HFFc6 (cell line): ENCODE measurements around the gene PLXND1. TPM values are rescaled to one million over a fixed set of nuclear protein-coding genes. Genes with fewer than 3 reads are reported as not detected.

ENCODE experiments used
- DNase-seq: peaks from one replicate; pipeline ENCODE4 v3.0.0-alpha.2; 2018
- H3K27ac Mint-ChIP-seq: 2 replicates; pipeline ENCODE4 v1.8.0; 2020; ENCODE audit warnings: mild to moderate bottlenecking, mixed read lengths
- H3K27me3 Mint-ChIP-seq: 2 replicates; pipeline ENCODE4 v1.8.0; 2021; ENCODE audit warnings: mild to moderate bottlenecking, moderate library complexity, mixed read lengths; ENCODE audit not compliant: insufficient read depth
- H3K36me3 Mint-ChIP-seq: 2 replicates; pipeline ENCODE4 v1.8.0; 2021; ENCODE audit warnings: low read depth, mixed read lengths
- H3K4me1 Mint-ChIP-seq: 2 replicates; pipeline ENCODE4 v1.8.0; 2020; ENCODE audit warnings: low read depth, mixed read lengths
- H3K4me3 Mint-ChIP-seq: 2 replicates; pipeline ENCODE4 v1.8.0; 2020; ENCODE audit warnings: mild to moderate bottlenecking, moderate library complexity, mixed read lengths
- H3K9me3 Mint-ChIP-seq: 2 replicates; pipeline ENCODE4 v1.8.0; 2020; ENCODE audit warnings: mild to moderate bottlenecking, mixed read lengths
- total RNA-seq, 6 experiments: library from RNA; stranded (reverse); fragmentation: NEBNext Ultra II Directional; extraction: Animal tissue kit (Norgen Biotek cat#: 25700); gene quantifications; 2 replicates in 1 of 6; 3 replicates in 5 of 6; pipeline ENCODE4 v1.2.3, GENCODE V29; 2021
- TF ChIP-seq, protein P1 (sequence below): fragments of 200-600 bp; sonication (generic); IDR thresholded peaks from 2 replicates; pipeline ENCODE4 v1.5.0; 2021; ENCODE audit warnings: antibody characterized with exemption, mild to moderate bottlenecking

PLXND1 gene
- total RNA-seq, 6 experiments from 2014 or later = 86.7 to 118 (median 108) TPM

DNA sequence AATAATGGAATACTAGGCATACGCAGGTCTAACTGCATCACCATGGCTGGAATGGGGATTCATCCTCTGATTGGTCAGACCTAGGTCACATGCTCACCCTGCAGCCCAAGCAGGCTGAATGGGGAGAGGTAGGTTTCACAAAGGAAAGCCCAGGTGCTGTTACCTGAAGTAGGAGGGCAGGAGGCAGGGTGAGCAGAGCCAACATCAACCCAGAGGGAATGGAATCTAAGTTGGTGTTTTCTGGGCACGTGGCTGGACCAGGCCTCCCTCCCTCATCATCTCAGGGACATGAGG lies 70.2 kb downstream of the PLXND1 start:
- Mint-ChIP-seq H3K27me3 (peaks cover 3% of the 10 kb centered on the region), H3K4me1 (peaks cover 12% of the 10 kb centered on the region), H3K27ac (no peak overlapping the region), H3K9me3 (no peaks in the 10 kb centered on the region), H3K36me3 (no peaks in the 10 kb centered on the region), H3K4me3 (no peak overlapping the region)
- DNase-seq = no peak
- TF ChIP-seq, protein P1, sequence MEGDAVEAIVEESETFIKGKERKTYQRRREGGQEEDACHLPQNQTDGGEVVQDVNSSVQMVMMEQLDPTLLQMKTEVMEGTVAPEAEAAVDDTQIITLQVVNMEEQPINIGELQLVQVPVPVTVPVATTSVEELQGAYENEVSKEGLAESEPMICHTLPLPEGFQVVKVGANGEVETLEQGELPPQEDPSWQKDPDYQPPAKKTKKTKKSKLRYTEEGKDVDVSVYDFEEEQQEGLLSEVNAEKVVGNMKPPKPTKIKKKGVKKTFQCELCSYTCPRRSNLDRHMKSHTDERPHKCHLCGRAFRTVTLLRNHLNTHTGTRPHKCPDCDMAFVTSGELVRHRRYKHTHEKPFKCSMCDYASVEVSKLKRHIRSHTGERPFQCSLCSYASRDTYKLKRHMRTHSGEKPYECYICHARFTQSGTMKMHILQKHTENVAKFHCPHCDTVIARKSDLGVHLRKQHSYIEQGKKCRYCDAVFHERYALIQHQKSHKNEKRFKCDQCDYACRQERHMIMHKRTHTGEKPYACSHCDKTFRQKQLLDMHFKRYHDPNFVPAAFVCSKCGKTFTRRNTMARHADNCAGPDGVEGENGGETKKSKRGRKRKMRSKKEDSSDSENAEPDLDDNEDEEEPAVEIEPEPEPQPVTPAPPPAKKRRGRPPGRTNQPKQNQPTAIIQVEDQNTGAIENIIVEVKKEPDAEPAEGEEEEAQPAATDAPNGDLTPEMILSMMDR = no peak

DNA sequence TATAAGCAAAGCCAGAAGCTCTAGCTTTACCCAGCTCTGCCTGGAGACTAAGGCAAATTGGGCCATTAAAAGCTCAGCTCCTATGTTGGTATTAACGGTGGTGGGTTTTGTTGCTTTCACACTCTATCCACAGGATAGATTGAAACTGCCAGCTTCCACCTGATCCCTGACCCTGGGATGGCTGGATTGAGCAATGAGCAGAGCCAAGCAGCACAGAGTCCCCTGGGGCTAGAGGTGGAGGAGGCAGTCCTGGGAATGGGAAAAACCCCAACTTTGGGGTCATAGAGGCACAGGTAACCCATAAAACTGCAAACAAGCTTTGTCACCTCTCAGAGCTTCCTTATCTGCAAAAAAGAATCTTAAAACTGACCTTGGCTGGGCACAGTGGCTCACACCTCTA lies 71.4 kb downstream of the PLXND1 start:
- H3K9me3 Mint-ChIP-seq = no peaks in the 10 kb centered on the region
- H3K27ac Mint-ChIP-seq = no peak overlapping the region
- TF ChIP-seq, protein P1 = no peak
- no peaks in the 10 kb centered on the region for H3K36me3 Mint-ChIP-seq
- peaks cover 19% of the 10 kb centered on the region for H3K4me1 Mint-ChIP-seq
- DNase-seq = no peak
- no peak overlapping the region for H3K4me3 Mint-ChIP-seq
- peaks cover 3% of the 10 kb centered on the region for H3K27me3 Mint-ChIP-seq

DNA sequence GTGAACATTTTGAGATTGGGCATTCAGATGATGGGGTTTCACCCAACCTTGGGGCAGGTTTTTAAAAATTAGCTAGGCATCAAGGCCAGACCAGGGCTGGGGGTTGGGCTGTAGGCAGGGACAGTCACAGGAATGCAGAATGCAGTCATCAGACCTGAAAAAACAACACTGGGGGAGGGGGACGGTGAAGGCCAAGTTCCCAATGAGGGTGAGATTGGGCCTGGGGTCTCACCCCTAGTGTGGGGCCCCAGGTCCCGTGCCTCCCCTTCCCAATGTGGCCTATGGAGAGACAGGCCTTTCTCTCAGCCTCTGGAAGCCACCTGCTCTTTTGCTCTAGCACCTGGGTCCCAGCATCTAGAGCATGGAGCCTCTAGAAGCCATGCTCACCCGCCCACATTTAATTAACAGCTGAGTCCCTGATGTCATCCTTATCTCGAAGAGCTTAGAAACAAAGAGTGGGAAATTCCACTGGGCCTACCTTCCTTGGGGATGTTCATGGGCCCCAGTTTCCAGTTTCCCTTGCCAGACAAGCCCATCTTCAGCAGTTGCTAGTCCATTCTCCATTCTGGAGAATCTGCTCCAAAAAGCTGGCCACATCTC lies 71.9 kb downstream of the PLXND1 start:
- no peak for DNase-seq
- no peaks in the 10 kb centered on the region for H3K36me3 Mint-ChIP-seq
- TF ChIP-seq, protein P1 = no peak
- H3K27ac Mint-ChIP-seq = no peak overlapping the region
- H3K4me3 Mint-ChIP-seq = no peak overlapping the region
- no peaks in the 10 kb centered on the region; the same call in 1 of the 2 replicates for H3K27me3 Mint-ChIP-seq
- H3K4me1 Mint-ChIP-seq = peaks cover 24% of the 10 kb centered on the region
- H3K9me3 Mint-ChIP-seq = no peaks in the 10 kb centered on the region

DNA sequence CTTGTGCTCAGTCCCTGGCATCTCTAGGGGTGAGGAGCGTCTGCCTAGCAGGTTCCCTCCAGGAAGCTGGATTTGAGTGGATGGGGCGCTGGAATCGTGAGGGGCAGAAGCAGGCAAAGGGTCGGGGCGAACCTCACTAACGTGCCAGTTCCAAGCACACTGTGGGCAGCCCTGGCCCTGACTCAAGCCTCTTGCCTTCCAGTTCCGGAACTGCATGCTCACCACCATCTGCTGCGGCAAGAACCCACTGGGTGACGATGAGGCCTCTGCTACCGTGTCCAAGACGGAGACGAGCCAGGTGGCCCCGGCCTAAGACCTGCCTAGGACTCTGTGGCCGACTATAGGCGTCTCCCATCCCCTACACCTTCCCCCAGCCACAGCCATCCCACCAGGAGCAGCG lies 73.1 kb downstream of the PLXND1 start:
- Mint-ChIP-seq H3K4me3 (no peak overlapping the region), H3K27ac (no peak overlapping the region), H3K27me3 (no peaks in the 10 kb centered on the region; the same call in 1 of the 2 replicates), H3K4me1 (peaks cover 24% of the 10 kb centered on the region), H3K9me3 (no peaks in the 10 kb centered on the region), H3K36me3 (no peaks in the 10 kb centered on the region)
- TF ChIP-seq, protein P1 = no peak
- DNase-seq = no peak

DNA sequence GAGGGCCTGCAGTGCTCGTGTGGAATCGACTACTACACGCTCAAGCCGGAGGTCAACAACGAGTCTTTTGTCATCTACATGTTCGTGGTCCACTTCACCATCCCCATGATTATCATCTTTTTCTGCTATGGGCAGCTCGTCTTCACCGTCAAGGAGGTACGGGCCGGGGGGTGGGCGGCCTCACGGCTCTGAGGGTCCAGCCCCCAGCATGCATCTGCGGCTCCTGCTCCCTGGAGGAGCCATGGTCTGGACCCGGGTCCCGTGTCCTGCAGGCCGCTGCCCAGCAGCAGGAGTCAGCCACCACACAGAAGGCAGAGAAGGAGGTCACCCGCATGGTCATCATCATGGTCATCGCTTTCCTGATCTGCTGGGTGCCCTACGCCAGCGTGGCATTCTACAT lies 74.2 kb downstream of the PLXND1 start:
- H3K27ac Mint-ChIP-seq = no peak overlapping the region
- DNase-seq = no peak
- no peaks in the 10 kb centered on the region for H3K36me3 Mint-ChIP-seq
- H3K4me1 Mint-ChIP-seq = peaks cover 24% of the 10 kb centered on the region
- H3K4me3 Mint-ChIP-seq = no peak overlapping the region
- TF ChIP-seq, protein P1 = no peak
- H3K9me3 Mint-ChIP-seq = no peaks in the 10 kb centered on the region
- H3K27me3 Mint-ChIP-seq = no peaks in the 10 kb centered on the region; the same call in 1 of the 2 replicates

DNA sequence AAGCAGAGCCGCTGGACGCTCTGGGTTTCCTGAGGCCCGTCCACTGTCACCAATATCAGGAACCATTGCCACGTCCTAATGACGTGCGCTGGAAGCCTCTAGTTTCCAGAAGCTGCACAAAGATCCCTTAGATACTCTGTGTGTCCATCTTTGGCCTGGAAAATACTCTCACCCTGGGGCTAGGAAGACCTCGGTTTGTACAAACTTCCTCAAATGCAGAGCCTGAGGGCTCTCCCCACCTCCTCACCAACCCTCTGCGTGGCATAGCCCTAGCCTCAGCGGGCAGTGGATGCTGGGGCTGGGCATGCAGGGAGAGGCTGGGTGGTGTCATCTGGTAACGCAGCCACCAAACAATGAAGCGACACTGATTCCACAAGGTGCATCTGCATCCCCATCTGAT lies 74.8 kb downstream of the PLXND1 start:
- Mint-ChIP-seq H3K4me3 (no peak overlapping the region), H3K27ac (no peak overlapping the region), H3K27me3 (no peaks in the 10 kb centered on the region; the same call in 1 of the 2 replicates), H3K4me1 (peaks cover 24% of the 10 kb centered on the region), H3K9me3 (no peaks in the 10 kb centered on the region), H3K36me3 (no peaks in the 10 kb centered on the region)
- TF ChIP-seq, protein P1 = no peak
- DNase-seq = no peak
